HepG2 (cell line): ENCODE measurements around the gene EPDR1. TPM values are rescaled to one million over a fixed set of nuclear protein-coding genes. Genes with fewer than 3 reads are reported as not detected.

Experiments used
- ISX ChIP-seq: sonication (generic); formaldehyde crosslinking; conservative IDR thresholded peaks from 2 replicates; pipeline ENCODE4 v1.5.0; 2020; ENCODE audit warnings: missing genetic modification reagents
- KLF13 ChIP-seq: sonication (generic); formaldehyde crosslinking; IDR thresholded peaks from 2 replicates; pipeline ENCODE4 v1.4.0; 2020; ENCODE audit warnings: mild to moderate bottlenecking, missing genetic modification reagents
- KLF16 ChIP-seq, 2 experiments: sonication (generic) in 1 of 2; formaldehyde crosslinking in 1 of 2; IDR thresholded peaks; 2 replicates each; pipeline versions ENCODE4 v1.6.1 to v1.8.0; 2016 to 2023; ENCODE audit warnings: missing genetic modification reagents in 2 of 2, missing compliant biosample characterization in 1 of 2
- RARG ChIP-seq: sonication (generic); formaldehyde crosslinking; IDR thresholded peaks from 2 replicates; pipeline ENCODE4 v1.4.0; 2020; ENCODE audit warnings: low read depth, mild to moderate bottlenecking, missing genetic modification reagents
- RBAK ChIP-seq: sonication (generic); formaldehyde crosslinking; IDR thresholded peaks from 2 replicates; pipeline ENCODE4 v1.5.1; 2020; ENCODE audit warnings: mild to moderate bottlenecking, missing genetic modification reagents
- ZNF17 ChIP-seq: sonication (generic); formaldehyde crosslinking; IDR thresholded peaks from 2 replicates; pipeline ENCODE4 v1.5.0; 2020; ENCODE audit warnings: mild to moderate bottlenecking, missing genetic modification reagents
- ZNF280D ChIP-seq: sonication (generic); formaldehyde crosslinking; IDR thresholded peaks from 2 replicates; pipeline ENCODE4 v1.5.1; 2020; ENCODE audit warnings: mild to moderate bottlenecking, missing genetic modification reagents
- ZNF549 ChIP-seq: sonication (generic); formaldehyde crosslinking; IDR thresholded peaks from 2 replicates; pipeline ENCODE4 v1.5.0; 2020; ENCODE audit warnings: missing genetic modification reagents
- ZNF615 ChIP-seq: sonication (generic); formaldehyde crosslinking; IDR thresholded peaks from 2 replicates; pipeline ENCODE4 v1.5.0; 2020; ENCODE audit warnings: mild to moderate bottlenecking, missing genetic modification reagents, borderline replicate concordance
- ZNF704 ChIP-seq: sonication (generic); formaldehyde crosslinking; IDR thresholded peaks from 2 replicates; pipeline ENCODE4 v1.8.1; 2023; ENCODE audit warnings: mild to moderate bottlenecking, inconsistent platforms, moderate library complexity, missing genetic modification reagents, borderline replicate concordance
- ZNF75D ChIP-seq: sonication (generic); formaldehyde crosslinking; IDR thresholded peaks from 2 replicates; pipeline ENCODE4 v1.8.1; 2023; ENCODE audit warnings: missing genetic modification reagents, mild to moderate bottlenecking, borderline replicate concordance
- polyA plus RNA-seq, 8 experiments: library from polyadenylated mRNA; depleted of rRNA in 3 of 8; stranded (reverse) in 7 of 8; unstranded in 1 of 8; fragments of >200 nt; fragmentation: Illumina TruSeq in 4 of 8; extraction: Trizol in 4 of 8; gene quantifications; 2 replicates each; pipeline versions ENCODE4 v1.2.1 to v1.2.3, GENCODE V29; 2011 to 2016; ENCODE audit warnings: low read depth in 4 of 8, missing spikeins in 1 of 8, mixed read lengths in 1 of 8; ENCODE audit not compliant: insufficient read depth in 1 of 8
- total RNA-seq, 5 experiments: library from RNA; depleted of rRNA; stranded (reverse); fragments of >200 nt; fragmentation: Illumina TruSeq; extraction: Trizol; gene quantifications; 2 replicates each; pipeline ENCODE4 v1.2.3, GENCODE V29; 2016; ENCODE audit warnings: low read depth in 1 of 5
- TF ChIP-seq, protein P1 (sequence below): sonication (generic); formaldehyde crosslinking; IDR thresholded peaks from 2 replicates; pipeline ENCODE4 v1.5.0; 2020; ENCODE audit warnings: mild to moderate bottlenecking, missing genetic modification reagents
- TF ChIP-seq, protein P2 (sequence below): sonication (generic); formaldehyde crosslinking; IDR thresholded peaks from 2 replicates; pipeline ENCODE4 v1.5.0; 2020; ENCODE audit warnings: missing genetic modification reagents
- TF ChIP-seq, protein P3 (sequence below): sonication (generic); formaldehyde crosslinking; IDR thresholded peaks from 2 replicates; pipeline ENCODE4 v1.4.0; 2020; ENCODE audit warnings: missing genetic modification reagents
- TF ChIP-seq, protein P4 (sequence below): sonication (generic); formaldehyde crosslinking; IDR thresholded peaks from 2 replicates; pipeline ENCODE4 v1.4.0; 2020; ENCODE audit warnings: missing genetic modification reagents

The EPDR1 gene
- total and polyA plus RNA-seq, 2 of the 13 experiments (the other 11 are each of a cell fraction or from before 2014, with no cell fraction given), result 38.3 to 50.2 TPM

- TF ChIP-seq, protein P1, sequence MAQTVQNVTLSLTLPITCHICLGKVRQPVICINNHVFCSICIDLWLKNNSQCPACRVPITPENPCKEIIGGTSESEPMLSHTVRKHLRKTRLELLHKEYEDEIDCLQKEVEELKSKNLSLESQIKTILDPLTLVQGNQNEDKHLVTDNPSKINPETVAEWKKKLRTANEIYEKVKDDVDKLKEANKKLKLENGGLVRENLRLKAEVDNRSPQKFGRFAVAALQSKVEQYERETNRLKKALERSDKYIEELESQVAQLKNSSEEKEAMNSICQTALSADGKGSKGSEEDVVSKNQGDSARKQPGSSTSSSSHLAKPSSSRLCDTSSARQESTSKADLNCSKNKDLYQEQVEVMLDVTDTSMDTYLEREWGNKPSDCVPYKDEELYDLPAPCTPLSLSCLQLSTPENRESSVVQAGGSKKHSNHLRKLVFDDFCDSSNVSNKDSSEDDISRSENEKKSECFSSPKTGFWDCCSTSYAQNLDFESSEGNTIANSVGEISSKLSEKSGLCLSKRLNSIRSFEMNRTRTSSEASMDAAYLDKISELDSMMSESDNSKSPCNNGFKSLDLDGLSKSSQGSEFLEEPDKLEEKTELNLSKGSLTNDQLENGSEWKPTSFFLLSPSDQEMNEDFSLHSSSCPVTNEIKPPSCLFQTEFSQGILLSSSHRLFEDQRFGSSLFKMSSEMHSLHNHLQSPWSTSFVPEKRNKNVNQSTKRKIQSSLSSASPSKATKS (CRISPR knock-in tag), result 0 out of 2 replicates have a peak, but pooled peaks have one; percentile 59
- TF ChIP-seq, protein P2, sequence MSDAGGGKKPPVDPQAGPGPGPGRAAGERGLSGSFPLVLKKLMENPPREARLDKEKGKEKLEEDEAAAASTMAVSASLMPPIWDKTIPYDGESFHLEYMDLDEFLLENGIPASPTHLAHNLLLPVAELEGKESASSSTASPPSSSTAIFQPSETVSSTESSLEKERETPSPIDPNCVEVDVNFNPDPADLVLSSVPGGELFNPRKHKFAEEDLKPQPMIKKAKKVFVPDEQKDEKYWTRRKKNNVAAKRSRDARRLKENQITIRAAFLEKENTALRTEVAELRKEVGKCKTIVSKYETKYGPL (CRISPR knock-in tag), result no peak
- TF ChIP-seq, protein P3, sequence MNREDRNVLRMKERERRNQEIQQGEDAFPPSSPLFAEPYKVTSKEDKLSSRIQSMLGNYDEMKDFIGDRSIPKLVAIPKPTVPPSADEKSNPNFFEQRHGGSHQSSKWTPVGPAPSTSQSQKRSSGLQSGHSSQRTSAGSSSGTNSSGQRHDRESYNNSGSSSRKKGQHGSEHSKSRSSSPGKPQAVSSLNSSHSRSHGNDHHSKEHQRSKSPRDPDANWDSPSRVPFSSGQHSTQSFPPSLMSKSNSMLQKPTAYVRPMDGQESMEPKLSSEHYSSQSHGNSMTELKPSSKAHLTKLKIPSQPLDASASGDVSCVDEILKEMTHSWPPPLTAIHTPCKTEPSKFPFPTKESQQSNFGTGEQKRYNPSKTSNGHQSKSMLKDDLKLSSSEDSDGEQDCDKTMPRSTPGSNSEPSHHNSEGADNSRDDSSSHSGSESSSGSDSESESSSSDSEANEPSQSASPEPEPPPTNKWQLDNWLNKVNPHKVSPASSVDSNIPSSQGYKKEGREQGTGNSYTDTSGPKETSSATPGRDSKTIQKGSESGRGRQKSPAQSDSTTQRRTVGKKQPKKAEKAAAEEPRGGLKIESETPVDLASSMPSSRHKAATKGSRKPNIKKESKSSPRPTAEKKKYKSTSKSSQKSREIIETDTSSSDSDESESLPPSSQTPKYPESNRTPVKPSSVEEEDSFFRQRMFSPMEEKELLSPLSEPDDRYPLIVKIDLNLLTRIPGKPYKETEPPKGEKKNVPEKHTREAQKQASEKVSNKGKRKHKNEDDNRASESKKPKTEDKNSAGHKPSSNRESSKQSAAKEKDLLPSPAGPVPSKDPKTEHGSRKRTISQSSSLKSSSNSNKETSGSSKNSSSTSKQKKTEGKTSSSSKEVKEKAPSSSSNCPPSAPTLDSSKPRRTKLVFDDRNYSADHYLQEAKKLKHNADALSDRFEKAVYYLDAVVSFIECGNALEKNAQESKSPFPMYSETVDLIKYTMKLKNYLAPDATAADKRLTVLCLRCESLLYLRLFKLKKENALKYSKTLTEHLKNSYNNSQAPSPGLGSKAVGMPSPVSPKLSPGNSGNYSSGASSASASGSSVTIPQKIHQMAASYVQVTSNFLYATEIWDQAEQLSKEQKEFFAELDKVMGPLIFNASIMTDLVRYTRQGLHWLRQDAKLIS, result peak; percentile 46; the same call in 1 of the 2 replicates
- peak; percentile 90 for TF ChIP-seq ZNF280D (CRISPR knock-in tag)
- peak in 1 of 2 experiments; percentile 76; a peak in 1 of 4 replicates for TF ChIP-seq KLF16 (CRISPR knock-in tag; IDR thresholded peaks at IDR 0.05)
- TF ChIP-seq RARG (CRISPR knock-in tag), result no peak
- no peak for TF ChIP-seq ZNF549 (CRISPR knock-in tag)
- TF ChIP-seq, protein P4, sequence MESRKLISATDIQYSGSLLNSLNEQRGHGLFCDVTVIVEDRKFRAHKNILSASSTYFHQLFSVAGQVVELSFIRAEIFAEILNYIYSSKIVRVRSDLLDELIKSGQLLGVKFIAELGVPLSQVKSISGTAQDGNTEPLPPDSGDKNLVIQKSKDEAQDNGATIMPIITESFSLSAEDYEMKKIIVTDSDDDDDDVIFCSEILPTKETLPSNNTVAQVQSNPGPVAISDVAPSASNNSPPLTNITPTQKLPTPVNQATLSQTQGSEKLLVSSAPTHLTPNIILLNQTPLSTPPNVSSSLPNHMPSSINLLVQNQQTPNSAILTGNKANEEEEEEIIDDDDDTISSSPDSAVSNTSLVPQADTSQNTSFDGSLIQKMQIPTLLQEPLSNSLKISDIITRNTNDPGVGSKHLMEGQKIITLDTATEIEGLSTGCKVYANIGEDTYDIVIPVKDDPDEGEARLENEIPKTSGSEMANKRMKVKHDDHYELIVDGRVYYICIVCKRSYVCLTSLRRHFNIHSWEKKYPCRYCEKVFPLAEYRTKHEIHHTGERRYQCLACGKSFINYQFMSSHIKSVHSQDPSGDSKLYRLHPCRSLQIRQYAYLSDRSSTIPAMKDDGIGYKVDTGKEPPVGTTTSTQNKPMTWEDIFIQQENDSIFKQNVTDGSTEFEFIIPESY (CRISPR knock-in tag), result peak; percentile 64
- TF ChIP-seq ZNF17 (CRISPR knock-in tag), result no peak
- no peak for TF ChIP-seq RBAK (CRISPR knock-in tag)
- peak; percentile 63; the same call in 1 of the 2 replicates for TF ChIP-seq ZNF615 (CRISPR knock-in tag)
- no peak for TF ChIP-seq ZNF75D
- TF ChIP-seq ZNF704 (CRISPR knock-in tag), result no peak
- TF ChIP-seq ISX, result no peak
- TF ChIP-seq KLF13 (CRISPR knock-in tag), result no peak
Observed at GRCh38 chr7:37942934-37943610, 22.6 kb downstream of the EPDR1 start (continued).
